Inflammatory macrophage treated with lipopolysaccharide for 1 hour (primary cell): ENCODE results near the gene PIGC.

Experiments
- DNase-seq, 2 donors: peaks; one replicate each; pipeline ENCODE4 v3.0.0-alpha.2; 2020 to 2022

Gene PIGC

GRCh38 chr1:172443666-172444453 lies at the start of gene PIGC:
Gene PIGC, minus strand, starts transcription at chr1:172444069. Its CDS starts 1,447 bp downstream, at chr1:172442622.
- peak; percentile 82 to 95 for DNase-seq

- DNase-seq, result no peak
Measured at GRCh38 chr1:172492421-172492820, 48.6 kb upstream of the PIGC start.

GRCh38 chr1:172489847-172490246 lies 46.0 kb upstream of the PIGC start:
- no peak for DNase-seq

- DNase-seq, result no peak
Measured at GRCh38 chr1:172488393-172488792, 44.5 kb upstream of the PIGC start.

- DNase-seq, result no peak
Measured at GRCh38 chr1:172487550-172487949, 43.7 kb upstream of the PIGC start.

GRCh38 chr1:172486805-172487454 lies 43.1 kb upstream of the PIGC start:
- DNase-seq, result no peak

GRCh38 chr1:172485626-172486025 lies 41.8 kb upstream of the PIGC start:
- no peak for DNase-seq

- DNase-seq, result no peak
Measured at GRCh38 chr1:172484252-172484651, 40.4 kb upstream of the PIGC start.

GRCh38 chr1:172483448-172483847 lies 39.6 kb upstream of the PIGC start:
- no peak for DNase-seq

GRCh38 chr1:172482044-172482443 lies 38.2 kb upstream of the PIGC start:
- no peak for DNase-seq

GRCh38 chr1:172480431-172480830 lies 36.6 kb upstream of the PIGC start:
- no peak for DNase-seq

- DNase-seq, result no peak
Measured at GRCh38 chr1:172478485-172478884, 34.6 kb upstream of the PIGC start.

GRCh38 chr1:172477741-172478140 lies 33.9 kb upstream of the PIGC start:
- no peak for DNase-seq

- DNase-seq, result no peak
Measured at GRCh38 chr1:172477216-172477615, 33.3 kb upstream of the PIGC start.

- no peak for DNase-seq
Measured at GRCh38 chr1:172476218-172476811, 32.4 kb upstream of the PIGC start.

GRCh38 chr1:172473842-172474241 lies 30.0 kb upstream of the PIGC start:
- no peak for DNase-seq

GRCh38 chr1:172473302-172473701 lies 29.4 kb upstream of the PIGC start:
- DNase-seq, result peak; percentile 79 to 92

- DNase-seq, result peak; percentile 38 to 43
Measured at GRCh38 chr1:172472495-172472894, 28.6 kb upstream of the PIGC start.

- peak; percentile 34 to 81 for DNase-seq
Measured at GRCh38 chr1:172471666-172472065, 27.8 kb upstream of the PIGC start.

GRCh38 chr1:172470149-172470548 lies 26.3 kb upstream of the PIGC start:
- no peak for DNase-seq

GRCh38 chr1:172469717-172470116 lies 25.8 kb upstream of the PIGC start:
- peak; percentile 13 to 23 for DNase-seq

GRCh38 chr1:172468296-172468695 lies 24.4 kb upstream of the PIGC start:
- no peak for DNase-seq

- DNase-seq, result no peak
Measured at GRCh38 chr1:172467446-172467845, 23.6 kb upstream of the PIGC start.

GRCh38 chr1:172466795-172467407 lies 23.0 kb upstream of the PIGC start:
- no peak for DNase-seq
